Lung (tissue), 12 donors: ENCODE results near the gene B4GALT6. TPM values are rescaled to one million over a fixed set of nuclear protein-coding genes. Genes with fewer than 3 reads are reported as not detected.

ENCODE experiments used
- ATAC-seq: fragments of 200-7000 bp; cut with Tn5 transposase; one replicate; pipeline ENCODE4 v1.9.1; 2020; ENCODE audit warnings: moderate number of reproducible peaks; ENCODE audit not compliant: insufficient read depth, low FRiP score
- DNase-seq, 3 donors: peaks; one replicate each; pipeline ENCODE4 v3.0.0-alpha.2; 2013 to 2017
- H3K27ac ChIP-seq, 2 donors: one replicate each; pipeline ENCODE4 v1.5.1; 2013; ENCODE audit warnings: mild to moderate bottlenecking in 2 of 2, moderate library complexity in 2 of 2, control low read depth in 1 of 2, inconsistent platforms in 1 of 2, low read depth in 1 of 2, low read length in 1 of 2
- H3K27me3 ChIP-seq, 3 donors: one replicate each; pipeline ENCODE4 v1.5.1; 2013; ENCODE audit warnings: low read length in 2 of 3; ENCODE audit not compliant: control insufficient read depth in 3 of 3, insufficient read depth in 3 of 3
- H3K36me3 ChIP-seq, 4 donors: one replicate each; pipeline ENCODE4 v1.5.1; 2013; ENCODE audit warnings: low read length in 4 of 4, mild to moderate bottlenecking in 1 of 4, moderate library complexity in 1 of 4; ENCODE audit not compliant: control insufficient read depth in 4 of 4, insufficient read depth in 4 of 4
- H3K4me1 ChIP-seq, 5 donors: one replicate each; pipeline ENCODE4 v1.5.1; 2013; ENCODE audit warnings: low read length in 5 of 5, mild to moderate bottlenecking in 2 of 5, moderate library complexity in 1 of 5; ENCODE audit not compliant: control insufficient read depth in 5 of 5, insufficient read depth in 5 of 5
- H3K4me3 ChIP-seq: one replicate; pipeline ENCODE4 v1.5.1; 2013; ENCODE audit warnings: mild to moderate bottlenecking, control low read depth, moderate library complexity
- H3K9ac ChIP-seq, 2 donors: one replicate each; pipeline ENCODE4 v1.5.1; 2013; ENCODE audit warnings: low read length in 2 of 2, control low read depth in 1 of 2; ENCODE audit not compliant: insufficient read depth in 1 of 2
- H3K9me3 ChIP-seq, 4 donors: one replicate each; pipeline ENCODE4 v1.5.1; 2013; ENCODE audit warnings: low read length in 3 of 4, mild to moderate bottlenecking in 1 of 4, moderate library complexity in 1 of 4; ENCODE audit not compliant: control insufficient read depth in 4 of 4, insufficient read depth in 3 of 4
- WGBS, 2 donors: extraction: QIAGEN DNeasy Blood & Tissue Kit; methylation state at CpG; one replicate each; pipeline ENCODE4 v1.1.7; 2013; 5-methylcytosine and 5-hydroxymethylcytosine counted together
- polyA plus RNA-seq, 2 donors: library from polyadenylated mRNA; stranded (reverse); fragments of 200-250 nt; gene quantifications; one replicate each; pipeline ENCODE4 v1.2.1, GENCODE V29; 2013
- total RNA-seq, 2 donors: library from RNA; depleted of rRNA in 1 of 2; stranded (reverse); fragments of >200 nt in 1 of 2; gene quantifications; one replicate each; pipeline ENCODE4 v1.2.1, GENCODE V29; 2014 to 2021
- TF ChIP-seq, protein P1 (sequence below): IDR thresholded peaks from 2 replicates; pipeline ENCODE4 v1.5.1; 2012; ENCODE audit warnings: mild to moderate bottlenecking; ENCODE audit errors: control extremely low read depth, extremely low read depth
- donor health status: control.
- donor health status: control.
- donor health status: Bipolar disorder and iron deficiency.
- donor health status: healthy.
- donor health status: DM: yes; HTN: yes; CAD: no.

The B4GALT6 gene
- total and polyA plus RNA-seq, 4 donors = 0.86 to 7.5 (median 3.0) TPM

GRCh38 chr18:31648966-31649429, 35.4 kb downstream of the B4GALT6 start:
- TF ChIP-seq, protein P1, sequence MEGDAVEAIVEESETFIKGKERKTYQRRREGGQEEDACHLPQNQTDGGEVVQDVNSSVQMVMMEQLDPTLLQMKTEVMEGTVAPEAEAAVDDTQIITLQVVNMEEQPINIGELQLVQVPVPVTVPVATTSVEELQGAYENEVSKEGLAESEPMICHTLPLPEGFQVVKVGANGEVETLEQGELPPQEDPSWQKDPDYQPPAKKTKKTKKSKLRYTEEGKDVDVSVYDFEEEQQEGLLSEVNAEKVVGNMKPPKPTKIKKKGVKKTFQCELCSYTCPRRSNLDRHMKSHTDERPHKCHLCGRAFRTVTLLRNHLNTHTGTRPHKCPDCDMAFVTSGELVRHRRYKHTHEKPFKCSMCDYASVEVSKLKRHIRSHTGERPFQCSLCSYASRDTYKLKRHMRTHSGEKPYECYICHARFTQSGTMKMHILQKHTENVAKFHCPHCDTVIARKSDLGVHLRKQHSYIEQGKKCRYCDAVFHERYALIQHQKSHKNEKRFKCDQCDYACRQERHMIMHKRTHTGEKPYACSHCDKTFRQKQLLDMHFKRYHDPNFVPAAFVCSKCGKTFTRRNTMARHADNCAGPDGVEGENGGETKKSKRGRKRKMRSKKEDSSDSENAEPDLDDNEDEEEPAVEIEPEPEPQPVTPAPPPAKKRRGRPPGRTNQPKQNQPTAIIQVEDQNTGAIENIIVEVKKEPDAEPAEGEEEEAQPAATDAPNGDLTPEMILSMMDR = no peak
- 65 to 69% methylated on average over 2 of the region's 2 CpGs for WGBS, 2 donors
- Histone ChIP-seq H3K27me3 (no peaks in the 10 kb centered on the region), H3K4me3 (no peak overlapping the region), H3K36me3 (no peaks in the 10 kb centered on the region), H3K27ac (no peak overlapping the region), H3K9me3 (no peaks in the 10 kb centered on the region), H3K9ac (no peak overlapping the region), H3K4me1 (peaks cover 0 to 37% (median 3%) of the 10 kb centered on the region in 5 donors)
- ATAC-seq (no peak), DNase-seq (no peak)

- H3K27me3 ChIP-seq = no peaks in the 10 kb centered on the region
- no peaks in the 10 kb centered on the region for H3K36me3 ChIP-seq
Measured at GRCh38 chr18:31648458-31648857, 35.9 kb downstream of the B4GALT6 start.

DNA sequence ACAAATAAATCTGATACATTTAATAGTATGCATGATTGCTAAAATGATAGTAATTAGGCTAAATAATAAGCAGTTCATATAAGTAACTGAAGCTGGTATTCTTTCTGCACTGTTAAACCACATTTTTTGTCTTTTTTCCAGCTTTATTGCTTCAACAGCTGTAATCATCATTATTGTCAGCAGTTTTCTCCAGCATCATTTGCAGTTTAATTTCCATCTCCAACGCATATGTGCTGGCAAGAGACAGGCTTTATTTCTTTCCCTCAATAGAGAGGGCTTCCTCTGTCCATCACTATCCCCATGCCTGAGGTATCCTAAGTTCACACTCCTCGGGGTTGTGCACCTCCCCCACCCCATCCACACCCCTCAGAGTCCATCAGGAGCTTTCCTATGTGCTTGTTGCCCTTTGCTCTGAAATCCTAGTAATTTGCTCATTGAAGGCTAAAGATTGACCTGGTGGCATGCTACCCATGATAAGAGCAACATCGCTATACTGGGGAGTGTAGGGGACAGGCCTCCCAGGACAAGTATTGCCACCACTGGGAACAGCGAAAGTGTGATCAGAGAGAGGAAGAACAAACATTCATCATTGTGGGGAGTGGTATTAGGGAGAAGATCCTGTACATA, 37.1 kb downstream of the B4GALT6 start:
- DNase-seq = peak; percentile 28 to 90 (median 84)
- H3K4me3 ChIP-seq = no peak overlapping the region
- no peak overlapping the region for H3K9ac ChIP-seq
- 74 to 85% methylated on average over 4 of the region's 4 CpGs for WGBS, 2 donors
- H3K27me3 ChIP-seq = no peaks in the 10 kb centered on the region
- H3K36me3 ChIP-seq = peaks cover 0 to 1% (median 0%) of the 10 kb centered on the region in 4 donors
- no peaks in the 10 kb centered on the region for H3K9me3 ChIP-seq
- peaks cover 0 to 37% (median 3%) of the 10 kb centered on the region in 5 donors for H3K4me1 ChIP-seq
- TF ChIP-seq, protein P1 = no peak
- ATAC-seq = no peak
- H3K27ac ChIP-seq = no peak overlapping the region

More at GRCh38 chr18:31648458-31648857, 35.9 kb downstream of the B4GALT6 start:
- Histone ChIP-seq H3K27ac (no peak overlapping the region), H3K9ac (no peak overlapping the region), H3K4me1 (peaks cover 0 to 37% (median 3%) of the 10 kb centered on the region in 5 donors), H3K9me3 (no peaks in the 10 kb centered on the region), H3K4me3 (no peak overlapping the region)
- ATAC-seq (no peak), DNase-seq (no peak)
- TF ChIP-seq, protein P1 = no peak
- WGBS, 2 donors = 89 to 95% methylated on average over 2 of the region's 2 CpGs
